ENCODE results near the gene TANK. TPM values are rescaled to one million over a fixed set of nuclear protein-coding genes. Genes with fewer than 3 reads are reported as not detected.
"Not testable (repeated sequence)": the region's sequence is repeated elsewhere in the genome, so short reads cannot be mapped to it uniquely, and the experiment has no call there.

TANK gene
- total and polyA plus RNA-seq, 8 donors: 12.2 to 140 (median 46.1) TPM

DNA sequence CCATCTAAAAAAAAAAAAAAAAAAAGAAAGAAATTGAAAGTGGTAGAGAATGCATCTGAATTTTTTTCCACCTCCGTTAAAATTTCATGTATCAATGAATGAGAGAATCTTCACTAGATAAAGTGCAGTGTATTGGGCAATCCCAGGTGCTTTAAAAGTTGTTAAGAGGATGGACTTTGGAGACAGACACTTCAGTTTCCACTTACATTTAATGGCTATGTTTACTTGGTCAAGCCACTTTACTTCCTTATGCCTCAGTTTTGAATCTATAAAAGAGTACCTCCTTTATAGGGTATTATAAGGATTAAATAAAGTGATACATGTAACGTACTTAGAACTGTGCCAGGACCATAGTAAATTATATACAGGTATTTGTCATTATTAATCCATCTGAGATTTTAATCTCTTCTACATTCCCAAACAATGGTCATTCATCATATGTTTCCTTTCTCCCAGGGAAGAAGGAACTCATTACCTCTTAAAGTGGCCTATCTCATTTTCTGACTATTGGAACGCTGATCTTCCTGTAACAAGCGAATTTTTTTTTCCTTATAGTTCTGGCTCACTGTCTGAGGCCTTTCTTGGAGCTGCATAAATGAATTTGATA, 29.1 kb upstream of the TANK start:
- Histone ChIP-seq H3K27ac (no peak overlapping the region), H3K4me1 (peaks cover 7 to 19% (median 15%) of the 10 kb centered on the region in 4 donors), H3K9me3 (no peaks in the 10 kb centered on the region), H3K4me3 (no peak overlapping the region), H3K27me3 (no peaks in the 10 kb centered on the region), H3K36me3 (no peaks in the 10 kb centered on the region)
- intact Hi-C loops (cut with DNase I; ENCODE audit: low total_unique reads): no loop called here
- no peak for DNase-seq
- no peak for TF ChIP-seq CTCF (IDR thresholded peaks at IDR 0.05)
- TF ChIP-seq POLR2AphosphoS5 (IDR thresholded peaks at IDR 0.05): no peak
- TF ChIP-seq POLR2A (IDR thresholded peaks at IDR 0.05): no peak
- no peak for TF ChIP-seq EP300 (IDR thresholded peaks at IDR 0.05)
- whole genome bisulfite sequencing, 5 donors: 66 to 82% (median 74%) methylated on average over 4 of the region's 4 CpGs

- H3K9me3 ChIP-seq: no peaks in the 10 kb centered on the region
- TF ChIP-seq CTCF (IDR thresholded peaks at IDR 0.05): no peak
- no peak for TF ChIP-seq POLR2AphosphoS5 (IDR thresholded peaks at IDR 0.05)
- TF ChIP-seq EP300 (IDR thresholded peaks at IDR 0.05): no peak
- no peak for TF ChIP-seq POLR2A (IDR thresholded peaks at IDR 0.05)
- no peak overlapping the region for H3K27ac ChIP-seq
- H3K27me3 ChIP-seq: no peaks in the 10 kb centered on the region
- no peaks in the 10 kb centered on the region for H3K36me3 ChIP-seq
- DNase-seq: no peak
- H3K4me3 ChIP-seq: no peak overlapping the region
- WGBS, 5 donors: 79 to 97% (median 87%) methylated on average over 1 of the region's 1 CpG
- intact Hi-C loops (cut with DNase I; ENCODE audit: low total_unique reads): no loop called here
- H3K4me1 ChIP-seq: peaks cover 7 to 25% (median 18%) of the 10 kb centered on the region in 4 donors
Measured at GRCh38 chr2:161131804-161132203, 28.4 kb upstream of the TANK start.

GRCh38 chr2:161132384-161132783, 27.8 kb upstream of the TANK start:
- H3K9me3 ChIP-seq; H3K4me3 ChIP-seq; DNase-seq; H3K27me3 ChIP-seq; intact Hi-C loops (cut with DNase I; ENCODE audit: low total_unique reads); H3K36me3 ChIP-seq; H3K27ac ChIP-seq: not testable (repeated sequence)
- WGBS, 5 donors: 89 to 95% (median 92%) methylated on average over 5 of the region's 5 CpGs
- peaks cover 7 to 27% (median 19%) of the 10 kb centered on the region in 4 donors for H3K4me1 ChIP-seq

DNA sequence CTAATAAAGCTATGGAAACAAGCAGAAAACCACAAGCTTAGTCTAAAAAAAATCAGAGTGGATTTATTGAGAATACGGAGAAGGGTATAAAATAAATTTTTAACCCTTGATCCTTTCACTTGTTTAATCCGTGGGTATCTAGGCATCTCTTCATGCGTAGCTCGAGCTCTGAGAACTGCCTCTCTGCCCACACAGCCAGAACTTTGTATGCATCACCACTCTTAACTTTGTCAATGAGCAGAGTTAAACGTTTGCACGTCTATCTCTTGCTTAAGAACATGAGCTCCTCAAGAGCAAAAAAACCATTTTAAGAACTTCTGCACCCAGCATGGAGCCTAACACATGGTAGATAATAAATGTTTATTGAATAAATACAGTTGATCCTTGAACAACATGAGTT, 26.9 kb upstream of the TANK start:
- Histone ChIP-seq H3K4me1 (peaks cover 7 to 31% (median 20%) of the 10 kb centered on the region in 4 donors), H3K4me3 (no peak overlapping the region), H3K36me3 (no peaks in the 10 kb centered on the region), H3K27me3 (no peaks in the 10 kb centered on the region), H3K27ac (no peak overlapping the region), H3K9me3 (no peaks in the 10 kb centered on the region)
- DNase-seq: no peak
- no peak for TF ChIP-seq POLR2A (IDR thresholded peaks at IDR 0.05)
- no peak for TF ChIP-seq POLR2AphosphoS5 (IDR thresholded peaks at IDR 0.05)
- 90 to 93% (median 92%) methylated on average over 6 of the region's 6 CpGs for WGBS, 5 donors
- intact Hi-C loops (cut with DNase I; ENCODE audit: low total_unique reads): no loop called here

DNA sequence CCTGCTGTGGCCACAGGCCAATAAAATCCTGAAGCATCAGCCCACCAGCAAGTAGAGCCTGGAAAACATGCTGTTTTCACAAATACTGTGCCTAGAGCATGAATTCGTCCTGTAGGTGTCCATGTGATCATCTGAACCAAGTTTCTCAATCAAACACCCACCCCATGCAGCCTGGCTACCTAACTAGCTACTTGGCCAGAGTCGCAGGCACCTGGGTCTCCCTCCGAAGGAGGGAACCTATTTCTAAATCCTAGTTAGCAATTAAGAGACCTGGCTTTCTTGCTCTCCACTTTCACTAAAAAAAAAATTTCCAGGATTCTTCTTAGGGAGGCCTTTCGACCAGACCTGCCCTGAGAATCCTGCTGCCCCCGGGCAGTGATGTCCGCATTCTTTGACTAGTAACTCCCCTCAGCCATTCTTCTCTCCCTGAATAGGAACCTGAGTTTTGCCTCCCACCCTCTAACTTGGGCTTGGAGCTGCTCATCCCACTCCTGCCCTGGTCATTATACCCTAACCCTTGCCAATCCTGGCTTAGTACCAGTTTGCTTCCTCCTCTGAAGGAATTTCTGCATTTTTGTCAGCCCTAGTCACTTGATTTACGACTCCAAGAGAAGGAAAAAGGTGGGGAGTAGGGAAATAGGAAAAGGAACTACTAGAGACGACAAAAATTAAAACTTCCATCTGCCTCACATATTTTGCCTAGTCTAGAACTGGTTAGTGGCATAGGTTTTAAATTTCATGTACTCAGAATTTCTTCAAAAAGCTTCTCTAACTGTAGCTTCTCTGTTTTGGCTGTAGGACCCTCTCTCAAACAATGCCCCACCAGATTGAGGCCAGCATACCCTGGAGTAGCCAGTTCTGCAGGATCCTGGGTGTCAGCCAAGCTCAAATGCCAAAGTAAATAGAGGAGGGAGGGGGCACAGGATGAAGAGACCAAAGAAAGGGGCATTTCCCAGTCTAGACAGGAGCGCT, 25.4 kb upstream of the TANK start:
- Histone ChIP-seq H3K27ac (peak overlapping the region in 2 of 5 donors; percentile 32 to 81), H3K4me1 (peaks cover 7 to 44% (median 27%) of the 10 kb centered on the region in 4 donors), H3K27me3 (no peaks in the 10 kb centered on the region), H3K4me3 (no peak overlapping the region), H3K9me3 (no peaks in the 10 kb centered on the region), H3K36me3 (no peaks in the 10 kb centered on the region)
- 56 to 64% (median 63%) methylated on average over 9 of the region's 9 CpGs for WGBS, 5 donors
- intact Hi-C loops (cut with DNase I; ENCODE audit: low total_unique reads): no loop called here
- DNase-seq: peak; percentile 39 to 66
- TF ChIP-seq EP300 (IDR thresholded peaks at IDR 0.05) (no peak), CTCF (IDR thresholded peaks at IDR 0.05) (no peak), POLR2AphosphoS5 (IDR thresholded peaks at IDR 0.05) (no peak), POLR2A (IDR thresholded peaks at IDR 0.05) (no peak)

All from stomach (tissue), 9 donors.